Left lung (tissue), 10 donors: ENCODE results near the gene TEX50. TPM values are rescaled to one million over a fixed set of nuclear protein-coding genes. Genes with fewer than 3 reads are reported as not detected.
"Not testable (repeated sequence)": the region's sequence is repeated elsewhere in the genome, so short reads cannot be mapped to it uniquely, and the experiment has no call there.

Source experiments
- ATAC-seq: fragments of 200-7000 bp; cut with Tn5 transposase; one replicate; pipeline ENCODE4 v1.9.1; 2020; ENCODE audit warnings: moderate library complexity
- DNase-seq, 4 donors: peaks; one replicate each; pipeline ENCODE4 v3.0.0-alpha.2; 2013 to 2020
- H3K27ac ChIP-seq, 2 donors: fragments of 200-600 bp; sonication (generic) in 1 of 2; one replicate each; pipeline versions ENCODE4 v1.5.0 to v1.8.0; 2020 to 2021
- H3K27me3 ChIP-seq, 2 donors: fragments of 200-600 bp; sonication (generic) in 1 of 2; one replicate each; pipeline versions ENCODE4 v1.5.0 to v1.8.0; 2020 to 2021
- H3K36me3 ChIP-seq, 2 donors: fragments of 200-600 bp; sonication (generic) in 1 of 2; one replicate each; pipeline versions ENCODE4 v1.5.0 to v1.8.0; 2020 to 2021
- H3K4me1 ChIP-seq, 2 donors: fragments of 200-600 bp; one replicate each; pipeline ENCODE4 v1.8.0; 2021
- H3K4me3 ChIP-seq, 2 donors: fragments of 200-600 bp; sonication (generic) in 1 of 2; one replicate each; pipeline versions ENCODE4 v1.5.0 to v1.8.0; 2020 to 2021; ENCODE audit warnings: mild to moderate bottlenecking in 1 of 2
- H3K9me3 ChIP-seq, 2 donors: fragments of 200-600 bp; sonication (generic) in 1 of 2; one replicate each; pipeline versions ENCODE4 v1.5.0 to v1.8.0; 2020 to 2021
- intact Hi-C, 2 donors: fragments of 100-400 bp; cut with DNase I; formaldehyde crosslinking; loops; one replicate each; pipeline versions ENCODE4 v1.11.2 to v1.14.2; 2022
- polyA plus RNA-seq, 6 donors: library from polyadenylated mRNA; unstranded; fragments of 120-200 nt; gene quantifications; one replicate each; pipeline ENCODE4 v1.2.1, GENCODE V29; 2013; ENCODE audit not compliant: insufficient read length in 6 of 6
- total RNA-seq, 2 donors: library from RNA; stranded (reverse); fragmentation: NEBNext Ultra II Directional; extraction: Animal tissue kit (Norgen Biotek cat#: 25700); gene quantifications; one replicate each; pipeline ENCODE4 v1.2.1, GENCODE V29; 2021
- TF ChIP-seq, protein P1 (sequence below), 2 donors: fragments of 200-600 bp; sonication (generic) in 1 of 2; IDR thresholded peaks; one replicate each; pipeline versions ENCODE4 v1.5.0 to v1.8.0; 2021; ENCODE audit warnings: antibody characterized with exemption in 2 of 2
- donor health status: DM: no; HTN: yes; CAD: no.
- donor health status: DM: no; HTN: no; CAD: no.

Gene TEX50
- total and polyA plus RNA-seq, 8 donors, result not detected

- H3K27ac ChIP-seq, result no peak overlapping the region
- no peaks in the 10 kb centered on the region for H3K9me3 ChIP-seq
- TF ChIP-seq, protein P1, sequence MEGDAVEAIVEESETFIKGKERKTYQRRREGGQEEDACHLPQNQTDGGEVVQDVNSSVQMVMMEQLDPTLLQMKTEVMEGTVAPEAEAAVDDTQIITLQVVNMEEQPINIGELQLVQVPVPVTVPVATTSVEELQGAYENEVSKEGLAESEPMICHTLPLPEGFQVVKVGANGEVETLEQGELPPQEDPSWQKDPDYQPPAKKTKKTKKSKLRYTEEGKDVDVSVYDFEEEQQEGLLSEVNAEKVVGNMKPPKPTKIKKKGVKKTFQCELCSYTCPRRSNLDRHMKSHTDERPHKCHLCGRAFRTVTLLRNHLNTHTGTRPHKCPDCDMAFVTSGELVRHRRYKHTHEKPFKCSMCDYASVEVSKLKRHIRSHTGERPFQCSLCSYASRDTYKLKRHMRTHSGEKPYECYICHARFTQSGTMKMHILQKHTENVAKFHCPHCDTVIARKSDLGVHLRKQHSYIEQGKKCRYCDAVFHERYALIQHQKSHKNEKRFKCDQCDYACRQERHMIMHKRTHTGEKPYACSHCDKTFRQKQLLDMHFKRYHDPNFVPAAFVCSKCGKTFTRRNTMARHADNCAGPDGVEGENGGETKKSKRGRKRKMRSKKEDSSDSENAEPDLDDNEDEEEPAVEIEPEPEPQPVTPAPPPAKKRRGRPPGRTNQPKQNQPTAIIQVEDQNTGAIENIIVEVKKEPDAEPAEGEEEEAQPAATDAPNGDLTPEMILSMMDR (IDR thresholded peaks at IDR 0.05), result no peak
- intact Hi-C loops, result no loop called here
- no peak for ATAC-seq
- H3K4me1 ChIP-seq, result no peaks in the 10 kb centered on the region
- DNase-seq, result no peak
- no peaks in the 10 kb centered on the region for H3K36me3 ChIP-seq
- no peak overlapping the region for H3K4me3 ChIP-seq
- H3K27me3 ChIP-seq, result no peaks in the 10 kb centered on the region
These were observed 6.2 kb upstream of the TEX50 start for GRCh38 chr1:173628888-173629287.

DNA sequence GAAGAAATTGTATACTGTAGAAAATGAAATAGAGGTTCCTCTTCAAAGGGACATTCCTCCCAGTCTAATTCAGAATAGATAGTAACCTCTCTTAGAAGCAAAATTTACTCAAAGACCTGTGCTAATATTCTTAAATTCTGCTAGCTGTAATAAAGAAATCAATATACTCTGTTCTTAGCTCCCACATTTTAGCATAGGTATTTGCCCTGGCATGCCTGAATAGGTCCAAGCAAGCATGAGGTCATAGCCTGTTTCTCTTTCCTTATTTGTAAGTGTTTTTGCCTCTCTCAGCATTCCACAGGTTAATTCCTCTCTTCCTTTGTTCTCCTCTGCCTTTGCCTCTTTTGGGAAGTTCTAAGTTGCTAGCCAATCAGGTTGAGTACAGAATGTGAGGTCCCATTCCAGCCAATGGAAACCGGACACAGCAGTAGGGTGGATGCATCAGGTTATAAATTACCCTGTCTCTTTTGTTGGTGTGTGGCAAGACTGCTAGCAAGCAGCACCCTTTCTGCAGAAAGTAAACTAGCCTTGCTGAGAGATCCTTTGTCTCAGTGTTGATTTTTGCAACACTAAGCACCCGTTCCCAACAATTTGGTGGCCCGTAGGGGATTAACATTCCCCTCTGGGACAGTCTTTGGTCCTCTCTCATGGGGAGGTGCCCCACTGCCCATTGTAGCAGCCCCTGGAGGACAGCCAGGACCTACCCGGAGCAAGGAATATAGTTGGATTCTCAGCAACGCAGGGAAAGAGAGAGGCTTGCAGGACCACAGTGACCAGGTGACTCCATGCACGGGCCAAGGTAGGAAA lies 2.3 kb downstream of the TEX50 start:
- intact Hi-C loops, H3K27ac ChIP-seq, H3K4me3 ChIP-seq, DNase-seq, H3K27me3 ChIP-seq, H3K4me1 ChIP-seq, H3K9me3 ChIP-seq, H3K36me3 ChIP-seq, ATAC-seq: not testable (repeated sequence)

GRCh38 chr1:173638043-173639021 lies 3.2 kb downstream of the TEX50 start:
- TF ChIP-seq, protein P1 (IDR thresholded peaks at IDR 0.05), result no peak
- no peaks in the 10 kb centered on the region for H3K27me3 ChIP-seq
- no peaks in the 10 kb centered on the region for H3K4me1 ChIP-seq
- H3K36me3 ChIP-seq, result no peaks in the 10 kb centered on the region
- ATAC-seq, result no peak
- H3K9me3 ChIP-seq, result peaks cover 0 to 4% of the 10 kb centered on the region in 2 donors
- H3K27ac ChIP-seq, result no peak overlapping the region
- intact Hi-C loops, result no loop called here
- no peak for DNase-seq
- H3K4me3 ChIP-seq, result no peak overlapping the region

DNA sequence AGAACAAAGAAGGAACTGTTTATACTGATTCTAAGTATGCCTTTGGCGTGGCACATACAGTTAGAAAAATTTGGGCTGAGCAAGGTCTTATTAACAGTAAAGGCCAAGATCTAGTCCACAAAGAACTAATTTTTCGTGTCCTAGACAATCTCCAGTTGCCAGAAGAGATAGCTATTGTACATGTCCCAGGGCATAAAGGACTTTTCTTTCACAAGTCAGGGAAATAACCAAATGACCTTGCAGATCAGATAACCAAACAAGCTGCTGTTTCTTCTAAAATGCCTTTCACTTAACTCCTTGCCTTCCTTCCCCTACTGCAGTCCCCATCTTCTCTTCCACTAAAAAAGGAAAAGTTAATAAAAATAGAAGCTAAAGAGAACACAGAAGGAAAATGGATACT lies 4.0 kb downstream of the TEX50 start:
- no peak for DNase-seq
- intact Hi-C loops, result no loop called here
- no peak overlapping the region for H3K27ac ChIP-seq

DNA sequence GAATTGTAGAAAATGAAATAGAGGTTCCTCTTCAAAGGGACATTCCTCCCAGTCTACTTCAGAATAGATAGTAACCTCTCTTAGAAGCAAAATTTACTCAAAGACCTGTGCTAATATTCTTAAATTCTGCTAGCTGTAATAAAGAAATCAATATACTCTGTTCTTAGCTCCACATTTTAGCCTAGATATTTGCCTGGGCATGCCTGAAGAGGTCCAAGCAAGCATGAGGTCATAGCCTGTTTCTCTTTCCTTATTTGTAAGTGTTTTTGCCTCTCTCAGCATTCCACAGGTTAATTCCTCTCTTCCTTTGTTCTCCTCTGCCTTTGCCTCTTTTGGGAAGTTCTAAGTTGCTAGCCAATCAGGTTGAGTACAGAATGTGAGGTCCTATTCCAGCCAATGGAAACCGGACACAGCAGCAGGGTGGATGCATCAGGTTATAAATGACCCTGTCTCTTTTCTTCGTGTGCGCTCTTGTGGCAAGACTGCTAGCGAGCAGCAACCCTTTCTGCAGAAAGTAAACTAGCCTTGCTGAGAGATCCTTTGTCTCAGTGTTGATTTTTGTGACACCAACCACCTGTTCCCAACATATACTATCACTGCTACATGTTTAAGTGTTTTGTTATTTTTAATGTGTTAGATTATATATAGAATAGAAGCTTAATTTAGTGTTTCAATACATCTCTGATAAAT lies 7.5 kb downstream of the TEX50 start:
- H3K4me1 ChIP-seq, H3K9me3 ChIP-seq, intact Hi-C loops, ATAC-seq, DNase-seq, H3K4me3 ChIP-seq, H3K27ac ChIP-seq, H3K36me3 ChIP-seq, H3K27me3 ChIP-seq: not testable (repeated sequence)

More for the DNA sequence above, 4.0 kb downstream of the TEX50 start:
- Histone ChIP-seq H3K4me1 (no peaks in the 10 kb centered on the region), H3K4me3 (no peak overlapping the region), H3K36me3 (no peaks in the 10 kb centered on the region), H3K27me3 (no peaks in the 10 kb centered on the region), H3K9me3 (peaks cover 0 to 4% of the 10 kb centered on the region in 2 donors)
- ATAC-seq, result no peak
- TF ChIP-seq, protein P1 (IDR thresholded peaks at IDR 0.05), result no peak
